ENCODE data around the gene SLC30A7. TPM values are rescaled to one million over a fixed set of nuclear protein-coding genes. Genes with fewer than 3 reads are reported as not detected.

The SLC30A7 gene
- total RNA-seq, 2 donors from 2014 or later, result 10.5 to 13.5 TPM

GRCh38 chr1:100924991-100925390 lies 29.1 kb downstream of the SLC30A7 start:
- no peaks in the 10 kb centered on the region for H3K4me1 ChIP-seq
- ATAC-seq (no peak), DNase-seq (no peak)
- TF ChIP-seq POLR2A (IDR thresholded peaks at IDR 0.05), result no peak
- TF ChIP-seq, protein P1, sequence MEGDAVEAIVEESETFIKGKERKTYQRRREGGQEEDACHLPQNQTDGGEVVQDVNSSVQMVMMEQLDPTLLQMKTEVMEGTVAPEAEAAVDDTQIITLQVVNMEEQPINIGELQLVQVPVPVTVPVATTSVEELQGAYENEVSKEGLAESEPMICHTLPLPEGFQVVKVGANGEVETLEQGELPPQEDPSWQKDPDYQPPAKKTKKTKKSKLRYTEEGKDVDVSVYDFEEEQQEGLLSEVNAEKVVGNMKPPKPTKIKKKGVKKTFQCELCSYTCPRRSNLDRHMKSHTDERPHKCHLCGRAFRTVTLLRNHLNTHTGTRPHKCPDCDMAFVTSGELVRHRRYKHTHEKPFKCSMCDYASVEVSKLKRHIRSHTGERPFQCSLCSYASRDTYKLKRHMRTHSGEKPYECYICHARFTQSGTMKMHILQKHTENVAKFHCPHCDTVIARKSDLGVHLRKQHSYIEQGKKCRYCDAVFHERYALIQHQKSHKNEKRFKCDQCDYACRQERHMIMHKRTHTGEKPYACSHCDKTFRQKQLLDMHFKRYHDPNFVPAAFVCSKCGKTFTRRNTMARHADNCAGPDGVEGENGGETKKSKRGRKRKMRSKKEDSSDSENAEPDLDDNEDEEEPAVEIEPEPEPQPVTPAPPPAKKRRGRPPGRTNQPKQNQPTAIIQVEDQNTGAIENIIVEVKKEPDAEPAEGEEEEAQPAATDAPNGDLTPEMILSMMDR (IDR thresholded peaks at IDR 0.05), result no peak
- peaks cover 0 to 3% (median 0%) of the 10 kb centered on the region in 3 donors for H3K9me3 ChIP-seq
- 64 to 69% methylated on average over 2 of the region's 2 CpGs for WGBS, 2 donors
- H3K4me3 ChIP-seq, result no peak overlapping the region
- no peaks in the 10 kb centered on the region for H3K27me3 ChIP-seq
- intact Hi-C loops (cut with DNase I), result loop anchor here (10.0 kb wide), 1 partner anchor 360 kb away; no protein-coding TSS in a partner anchor
- H3K27ac ChIP-seq, result no peak overlapping the region
- H3K36me3 ChIP-seq (replicated peaks in 1 of 2; ENCODE audit: insufficient read depth in 1 of 2, low read depth in 2 of 2), result no peaks in the 10 kb centered on the region

- H3K36me3 ChIP-seq (replicated peaks in 1 of 2; ENCODE audit: insufficient read depth in 1 of 2, low read depth in 2 of 2), result no peaks in the 10 kb centered on the region
- intact Hi-C loops (cut with DNase I), result loop anchor here (10.0 kb wide), 1 partner anchor 359 kb away; no protein-coding TSS in a partner anchor
- TF ChIP-seq, protein P1 (IDR thresholded peaks at IDR 0.05), result no peak
- no peak for TF ChIP-seq POLR2A (IDR thresholded peaks at IDR 0.05)
- 97 to 98% methylated on average over 2 of the region's 2 CpGs for WGBS, 2 donors
- no peaks in the 10 kb centered on the region for H3K9me3 ChIP-seq
- H3K27ac ChIP-seq, result no peak overlapping the region
- DNase-seq, result no peak
- no peaks in the 10 kb centered on the region for H3K27me3 ChIP-seq
- H3K4me3 ChIP-seq, result no peak overlapping the region
- H3K4me1 ChIP-seq, result no peaks in the 10 kb centered on the region
- no peak for ATAC-seq
Observed at GRCh38 chr1:100926240-100926639, 30.4 kb downstream of the SLC30A7 start.

DNA sequence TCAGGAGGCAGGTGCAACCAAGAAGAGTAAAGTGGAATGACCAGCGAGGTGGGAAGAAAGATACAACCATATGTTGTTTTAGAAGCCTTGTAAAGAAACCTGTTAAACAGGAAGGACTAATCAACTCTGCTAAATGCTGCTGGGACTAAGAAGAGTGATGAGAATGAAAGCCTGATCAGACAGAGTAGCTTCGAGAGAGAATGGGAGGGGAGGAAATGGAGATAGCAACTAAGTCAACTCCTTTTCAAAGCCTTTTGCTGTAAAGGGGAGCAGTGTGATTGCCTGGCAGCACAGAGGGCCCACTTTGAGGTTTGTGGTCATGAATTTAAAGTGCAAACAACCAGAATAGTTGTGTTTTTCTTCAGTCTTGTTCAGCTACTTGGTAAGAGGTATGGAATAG lies 31.4 kb downstream of the SLC30A7 start:
- no peaks in the 10 kb centered on the region for H3K27me3 ChIP-seq
- TF ChIP-seq, protein P1 (IDR thresholded peaks at IDR 0.05), result no peak
- TF ChIP-seq POLR2A (IDR thresholded peaks at IDR 0.05), result no peak
- no peak overlapping the region for H3K4me3 ChIP-seq
- DNase-seq (no peak), ATAC-seq (no peak)
- intact Hi-C loops (cut with DNase I), result loop anchor here (10.0 kb wide), 1 partner anchor 358 kb away; no protein-coding TSS in a partner anchor
- no peak overlapping the region for H3K27ac ChIP-seq
- H3K4me1 ChIP-seq, result no peaks in the 10 kb centered on the region
- H3K9me3 ChIP-seq, result no peaks in the 10 kb centered on the region
- H3K36me3 ChIP-seq (replicated peaks in 1 of 2; ENCODE audit: insufficient read depth in 1 of 2, low read depth in 2 of 2), result no peaks in the 10 kb centered on the region
- WGBS, 2 donors, result 57 to 58% methylated on average over 2 of the region's 2 CpGs

GRCh38 chr1:100928128-100928527 lies 32.2 kb downstream of the SLC30A7 start:
- 89 to 90% methylated on average over 3 of the region's 3 CpGs for WGBS, 2 donors
- H3K27me3 ChIP-seq, result no peaks in the 10 kb centered on the region
- ATAC-seq (no peak), DNase-seq (no peak)
- no peaks in the 10 kb centered on the region for H3K36me3 ChIP-seq (replicated peaks in 1 of 2; ENCODE audit: insufficient read depth in 1 of 2, low read depth in 2 of 2)
- TF ChIP-seq POLR2A (IDR thresholded peaks at IDR 0.05), result no peak
- TF ChIP-seq, protein P1 (IDR thresholded peaks at IDR 0.05), result no peak
- intact Hi-C loops (cut with DNase I), result loop anchor here (10.0 kb wide), 1 partner anchor 357 kb away; no protein-coding TSS in a partner anchor
- H3K4me1 ChIP-seq, result no peaks in the 10 kb centered on the region
- H3K27ac ChIP-seq, result no peak overlapping the region
- no peaks in the 10 kb centered on the region for H3K9me3 ChIP-seq
- H3K4me3 ChIP-seq, result no peak overlapping the region

DNA sequence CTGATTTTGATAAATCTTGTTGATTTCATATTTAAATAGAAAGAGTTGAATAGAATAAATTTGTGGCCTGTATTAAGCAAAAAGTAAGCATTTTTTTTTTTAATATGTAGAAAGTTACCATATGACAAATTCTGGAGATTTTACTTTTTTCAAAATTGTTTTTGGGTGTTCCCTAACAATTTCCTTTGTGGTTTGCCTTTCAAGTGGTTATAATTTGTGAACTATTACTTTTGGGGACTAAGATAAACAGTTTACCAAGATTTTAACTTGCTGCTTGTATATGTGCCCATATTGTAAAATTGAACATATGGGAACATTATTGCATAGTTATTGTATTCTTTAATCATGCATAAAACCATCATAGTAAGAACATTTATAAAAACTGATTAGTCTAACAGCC lies 34.6 kb downstream of the SLC30A7 start:
- no peak for DNase-seq
- H3K27me3 ChIP-seq, result no peaks in the 10 kb centered on the region
- intact Hi-C loops (cut with DNase I), result no loop called here

More for the DNA sequence above, 34.6 kb downstream of the SLC30A7 start:
- TF ChIP-seq, protein P1 (IDR thresholded peaks at IDR 0.05), result no peak
- no peak for TF ChIP-seq POLR2A (IDR thresholded peaks at IDR 0.05)
- ATAC-seq, result no peak
- H3K4me3 ChIP-seq, result no peak overlapping the region
- H3K36me3 ChIP-seq (replicated peaks in 1 of 2; ENCODE audit: insufficient read depth in 1 of 2, low read depth in 2 of 2), result no peaks in the 10 kb centered on the region
- H3K9me3 ChIP-seq, result no peaks in the 10 kb centered on the region
- no peaks in the 10 kb centered on the region for H3K4me1 ChIP-seq
- no peak overlapping the region for H3K27ac ChIP-seq
